PC-9 (cell line): ENCODE data around the gene CFAP97. TPM values are rescaled to one million over a fixed set of nuclear protein-coding genes. Genes with fewer than 3 reads are reported as not detected.
"Not testable (repeated sequence)": the region's sequence is repeated elsewhere in the genome, so short reads cannot be mapped to it uniquely, and the experiment has no call there.

Source experiments
- BruUV-seq: library from RNA; stranded (reverse); fragments of 400-500 nt; replicated peaks from 2 replicates; lab custom pipeline; 2021; lab: Mats Ljungman, UMichigan
- CTCF ChIA-PET: fragments of 300-600 bp; sonication (Branson Sonifier 250); formaldehyde crosslinking; loops from one replicate; lab custom pipeline; 2022; ENCODE audit warnings: antibody characterized with exemption; lab: Charles Lee
- POLR2A ChIA-PET: fragments of 300-600 bp; sonication (Branson Sonifier 250); formaldehyde crosslinking; loops from one replicate; lab custom pipeline; 2022; ENCODE audit warnings: antibody characterized with exemption; ENCODE audit not compliant: unreplicated experiment; lab: Charles Lee
- DNase-seq, 2 experiments: peaks; one replicate each; pipeline versions ENCODE4 v3.0.0 to v3.0.0-alpha.2; 2015 to 2022; ENCODE audit warnings: mixed read lengths in 1 of 2
- H2AFZ ChIP-seq: fragments of 200-600 bp; sonication (generic); 2 replicates; pipeline ENCODE4 v1.8.1; 2017; ENCODE audit warnings: antibody characterized with exemption
- H3F3A ChIP-seq: fragments of 200-600 bp; sonication (generic); 2 replicates; pipeline ENCODE4 v1.8.1; 2017; ENCODE audit warnings: antibody characterized with exemption, mild to moderate bottlenecking, low read depth; ENCODE audit not compliant: insufficient read depth
- H3K27ac ChIP-seq: fragments of 200-600 bp; sonication (generic); 2 replicates; pipeline ENCODE4 v1.6.1; 2016; ENCODE audit warnings: mixed run types
- H3K27me3 ChIP-seq: fragments of 200-600 bp; sonication (generic); 2 replicates; pipeline ENCODE4 v1.6.1; 2016; ENCODE audit warnings: low read depth, mixed run types; ENCODE audit not compliant: insufficient read depth
- H3K36me3 ChIP-seq: fragments of 200-600 bp; sonication (generic); 2 replicates; pipeline ENCODE4 v1.6.1; 2016; ENCODE audit warnings: low read depth, mixed run types
- H3K4me1 ChIP-seq: fragments of 200-600 bp; sonication (generic); replicated peaks from 2 replicates; pipeline ENCODE4 v1.6.1; 2016; ENCODE audit warnings: mixed run types; ENCODE audit not compliant: insufficient read depth
- H3K4me2 ChIP-seq: fragments of 200-600 bp; sonication (generic); 2 replicates; pipeline ENCODE4 v1.6.1; 2017; ENCODE audit warnings: mixed run types
- H3K4me3 ChIP-seq: fragments of 200-600 bp; sonication (generic); 2 replicates; pipeline ENCODE4 v1.6.1; 2016; ENCODE audit warnings: mixed run types
- H3K79me2 ChIP-seq: fragments of 200-600 bp; sonication (generic); 2 replicates; pipeline ENCODE4 v1.6.1; 2017; ENCODE audit warnings: low read depth, mixed run types
- H3K9me2 ChIP-seq: fragments of 200-600 bp; sonication (generic); 2 replicates; pipeline ENCODE4 v1.8.1; 2017; ENCODE audit warnings: mild to moderate bottlenecking; ENCODE audit not compliant: insufficient read depth
- H3K9me3 ChIP-seq: fragments of 200-600 bp; sonication (generic); 2 replicates; pipeline ENCODE4 v1.8.1; 2016; ENCODE audit warnings: low read depth; ENCODE audit not compliant: insufficient read depth
- H4K20me1 ChIP-seq: fragments of 200-600 bp; sonication (generic); 2 replicates; pipeline ENCODE4 v1.8.1; 2017; ENCODE audit not compliant: insufficient read depth
- EZH2 ChIP-seq: fragments of 200-600 bp; sonication (generic); IDR thresholded peaks from 2 replicates; pipeline ENCODE4 v1.8.0; 2017; ENCODE audit warnings: antibody characterized with exemption, low read depth
- intact Hi-C: fragments of 100-400 bp; cut with micrococcal nuclease; formaldehyde crosslinking; loops from one replicate; pipeline ENCODE4 v1.10.0; 2022; ENCODE audit not compliant: unreplicated experiment
- total RNA-seq: library from RNA; stranded (reverse); gene quantifications from 2 replicates; pipeline ENCODE4 v1.2.3, GENCODE V29; 2021
- TF ChIP-seq, protein P1 (sequence below): fragments of 200-600 bp; sonication (generic); conservative IDR thresholded peaks from 2 replicates; pipeline ENCODE4 v1.6.1; 2017; ENCODE audit warnings: mixed run types, antibody characterized with exemption, mild to moderate bottlenecking, moderate library complexity

The CFAP97 gene
- total RNA-seq, 1 experiment from 2014 or later: 48.2 TPM

DNA sequence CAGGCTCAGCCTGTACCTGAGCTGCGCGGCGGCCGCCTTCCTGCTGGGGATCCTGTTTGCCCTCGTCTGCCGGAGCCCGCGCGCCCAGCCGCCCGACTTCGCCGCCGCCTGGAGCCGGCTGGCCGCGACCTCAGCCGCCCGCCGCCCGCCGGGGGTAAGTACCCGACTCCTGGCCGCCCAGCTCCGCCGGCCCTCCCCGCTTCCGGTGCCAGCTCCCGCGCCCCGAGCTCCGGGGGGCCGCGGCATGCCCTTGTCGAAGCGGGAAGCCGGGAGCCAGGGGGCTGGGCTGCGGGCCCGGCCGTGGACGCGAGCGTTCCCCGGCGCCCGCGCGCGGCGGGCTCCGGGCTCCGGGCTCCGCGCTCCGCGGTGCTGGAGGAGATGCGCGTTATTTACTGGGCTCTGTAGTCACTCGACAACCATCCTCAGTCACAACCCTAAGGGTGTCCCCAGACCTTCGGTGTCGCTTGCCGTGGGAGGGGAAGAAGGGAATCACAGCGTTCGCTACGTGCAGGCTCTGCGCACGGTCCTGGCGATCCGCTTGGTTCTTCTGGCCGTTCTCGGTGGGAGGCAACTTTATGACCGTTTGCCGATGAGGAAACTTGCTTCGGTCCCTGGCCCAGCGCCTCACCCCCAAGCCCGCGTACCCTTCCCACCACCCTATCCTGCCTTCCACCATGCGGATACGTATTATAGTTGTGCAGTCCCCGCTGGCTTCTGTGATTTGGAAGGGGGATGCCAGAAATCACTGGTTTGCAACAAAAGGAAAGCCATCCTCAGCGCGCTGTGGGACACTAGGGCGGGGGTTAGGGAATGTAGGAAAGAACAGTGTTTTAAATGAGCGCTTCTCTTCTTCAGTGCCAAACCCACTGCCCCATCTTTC is 6.5 kb upstream of the CFAP97 start:
- H3K4me1 ChIP-seq: peaks cover 12% of the 10 kb centered on the region; the same call in 1 of the 2 replicates
- no peaks in the 10 kb centered on the region for H3F3A ChIP-seq
- peak overlapping the region; percentile 80 for H3K4me3 ChIP-seq
- DNase-seq: peak; percentile 36 to 45
- H3K27me3 ChIP-seq: no peaks in the 10 kb centered on the region
- peak overlapping the region; percentile 77 for H2AFZ ChIP-seq
- TF ChIP-seq, protein P1, sequence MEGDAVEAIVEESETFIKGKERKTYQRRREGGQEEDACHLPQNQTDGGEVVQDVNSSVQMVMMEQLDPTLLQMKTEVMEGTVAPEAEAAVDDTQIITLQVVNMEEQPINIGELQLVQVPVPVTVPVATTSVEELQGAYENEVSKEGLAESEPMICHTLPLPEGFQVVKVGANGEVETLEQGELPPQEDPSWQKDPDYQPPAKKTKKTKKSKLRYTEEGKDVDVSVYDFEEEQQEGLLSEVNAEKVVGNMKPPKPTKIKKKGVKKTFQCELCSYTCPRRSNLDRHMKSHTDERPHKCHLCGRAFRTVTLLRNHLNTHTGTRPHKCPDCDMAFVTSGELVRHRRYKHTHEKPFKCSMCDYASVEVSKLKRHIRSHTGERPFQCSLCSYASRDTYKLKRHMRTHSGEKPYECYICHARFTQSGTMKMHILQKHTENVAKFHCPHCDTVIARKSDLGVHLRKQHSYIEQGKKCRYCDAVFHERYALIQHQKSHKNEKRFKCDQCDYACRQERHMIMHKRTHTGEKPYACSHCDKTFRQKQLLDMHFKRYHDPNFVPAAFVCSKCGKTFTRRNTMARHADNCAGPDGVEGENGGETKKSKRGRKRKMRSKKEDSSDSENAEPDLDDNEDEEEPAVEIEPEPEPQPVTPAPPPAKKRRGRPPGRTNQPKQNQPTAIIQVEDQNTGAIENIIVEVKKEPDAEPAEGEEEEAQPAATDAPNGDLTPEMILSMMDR: no peak
- no peak for TF ChIP-seq EZH2
- H3K27ac ChIP-seq: no peak overlapping the region
- no peaks in the 10 kb centered on the region for H4K20me1 ChIP-seq
- peaks cover 16% of the 10 kb centered on the region; the same call in 1 of the 2 replicates for H3K79me2 ChIP-seq
- intact Hi-C loops: loop anchor here (5.0 kb wide), 1 partner anchor 47 kb away; no protein-coding TSS in a partner anchor
- H3K36me3 ChIP-seq: no peaks in the 10 kb centered on the region
- TSS peak; percentile 45 for BruUV-seq
- ChIA-PET CTCF (interaction anchor here (0.5 to 0.6 kb wide), 2 partner anchors 73 to 186 kb away, joined by 3 to 4 read pairs; partner anchors contain the start of gene ANKRD37), POLR2A (no interaction called here)
- peak overlapping the region; percentile 84 for H3K4me2 ChIP-seq
- H3K9me3 ChIP-seq: no peaks in the 10 kb centered on the region
- no peaks in the 10 kb centered on the region for H3K9me2 ChIP-seq

DNA sequence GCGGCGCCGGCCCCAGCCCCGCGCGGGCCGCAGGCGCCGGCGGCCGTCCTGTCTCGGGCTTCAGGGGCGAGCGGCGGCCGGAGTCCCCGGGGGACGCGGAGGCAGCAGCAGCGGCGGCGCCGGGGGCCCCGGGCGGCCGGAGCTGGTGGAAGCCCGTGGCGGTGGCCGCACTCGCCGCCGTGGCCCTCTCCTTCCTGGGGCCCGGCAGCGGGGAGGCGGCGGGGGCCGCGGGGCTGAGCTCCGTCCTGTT is 6.0 kb upstream of the CFAP97 start:
- DNase-seq, BruUV-seq, H3K36me3 ChIP-seq, H3K9me3 ChIP-seq, POLR2A ChIA-PET, H3K9me2 ChIP-seq, H3F3A ChIP-seq, H2AFZ ChIP-seq, H4K20me1 ChIP-seq, H3K27ac ChIP-seq, H3K27me3 ChIP-seq: not testable (repeated sequence)
- peak overlapping the region; percentile 84; the same call in 1 of the 2 replicates for H3K4me2 ChIP-seq
- intact Hi-C loops: loop anchor here (1.0 to 10.0 kb wide), 4 partner anchors 48 to 385 kb away; partner anchors contain the start of genes ANKRD37 and CCDC110
- peak overlapping the region; percentile 80; the same call in 1 of the 2 replicates for H3K4me3 ChIP-seq
- H3K79me2 ChIP-seq: peaks cover 16% of the 10 kb centered on the region; the same call in 1 of the 2 replicates
- CTCF ChIA-PET: interaction anchor here (0.5 to 0.6 kb wide), 2 partner anchors 73 to 187 kb away, joined by 3 to 4 read pairs; partner anchors contain the start of gene ANKRD37
- peaks cover 18% of the 10 kb centered on the region for H3K4me1 ChIP-seq

DNA sequence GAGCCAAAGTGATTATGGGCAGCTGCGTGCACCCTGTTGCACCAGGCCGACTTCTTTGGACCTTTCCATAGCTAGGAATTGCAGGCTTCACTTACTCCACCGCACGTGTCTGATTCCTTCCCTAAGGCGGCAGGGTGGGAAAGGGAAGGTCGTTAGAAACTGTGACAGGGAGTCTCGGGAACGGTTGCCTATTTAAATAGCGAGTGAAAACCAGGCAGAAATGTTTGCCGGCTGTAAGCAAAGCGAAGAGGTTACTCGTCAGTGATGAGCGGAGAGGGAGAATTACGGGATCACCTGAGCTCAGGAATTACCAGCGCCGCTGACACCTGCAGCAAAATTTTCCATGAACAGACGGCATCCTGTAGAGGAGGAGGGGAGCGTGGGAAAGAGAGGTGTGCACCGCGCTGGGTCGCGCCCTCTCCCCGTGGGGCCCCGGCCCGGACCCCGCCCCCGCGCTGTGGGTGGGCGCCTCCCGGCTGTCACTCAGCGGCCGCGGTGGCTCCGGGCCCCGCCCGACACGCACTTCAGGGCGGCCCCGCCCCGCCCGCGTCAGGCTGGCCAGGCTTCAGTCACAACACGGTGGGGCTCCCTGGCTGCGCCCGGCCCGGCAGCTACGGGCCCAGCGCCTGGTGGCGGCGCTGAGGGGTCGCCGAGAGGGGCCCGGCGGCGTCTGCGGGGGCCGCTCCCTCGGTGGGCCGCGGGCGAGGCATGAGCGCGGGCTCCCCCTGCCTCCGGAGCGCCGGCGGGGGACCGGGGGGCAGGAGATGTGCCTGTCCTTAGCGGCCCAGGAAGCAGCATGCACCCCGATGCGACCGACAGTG is 5.4 kb upstream of the CFAP97 start, which contains the start of gene SNX25:
Gene SNX25, plus strand, starts transcription at position 568 of the 821 bp plus-strand sequence. Its CDS starts 229 bp downstream, at position 797.
- H3K27me3 ChIP-seq: no peaks in the 10 kb centered on the region
- POLR2A ChIA-PET: interaction anchor here (0.6 to 0.7 kb wide), 2 partner anchors 20 to 47 kb away, joined by 3 to 4 read pairs; no protein-coding TSS in a partner anchor
- DNase-seq: peak; percentile 75 to 93
- peaks cover 23% of the 10 kb centered on the region for H3K4me1 ChIP-seq
- CTCF ChIA-PET: interaction anchor here (0.6 kb wide), 1 partner anchor 188 kb away, joined by 4 read pairs; the partner anchor contains the start of gene ANKRD37
- intact Hi-C loops: loop anchor here (1.0 to 10.0 kb wide), 3 partner anchors 187 to 386 kb away; partner anchors contain the start of genes ANKRD37 and CCDC110
- peak within 1 kb of the TSS; percentile 80 for H3K4me3 ChIP-seq
- BruUV-seq: TSS peak; percentile 55
- H3K9me2 ChIP-seq: no peaks in the 10 kb centered on the region
- TF ChIP-seq, protein P1: no peak
- TF ChIP-seq EZH2: no peak
- no peaks in the 10 kb centered on the region for H3K36me3 ChIP-seq
- peaks cover 5% of the 10 kb centered on the region for H3F3A ChIP-seq
- H2AFZ ChIP-seq: peak within 1 kb of the TSS; percentile 81
- peaks cover 16% of the 10 kb centered on the region; the same call in 1 of the 2 replicates for H3K79me2 ChIP-seq
- H4K20me1 ChIP-seq: no peaks in the 10 kb centered on the region
- no peaks in the 10 kb centered on the region for H3K9me3 ChIP-seq
- H3K4me2 ChIP-seq: peak within 1 kb of the TSS; percentile 88
- peak within 1 kb of the TSS; percentile 55 for H3K27ac ChIP-seq
